Measurements from ENCODE around the gene OR2T11.

DNA sequence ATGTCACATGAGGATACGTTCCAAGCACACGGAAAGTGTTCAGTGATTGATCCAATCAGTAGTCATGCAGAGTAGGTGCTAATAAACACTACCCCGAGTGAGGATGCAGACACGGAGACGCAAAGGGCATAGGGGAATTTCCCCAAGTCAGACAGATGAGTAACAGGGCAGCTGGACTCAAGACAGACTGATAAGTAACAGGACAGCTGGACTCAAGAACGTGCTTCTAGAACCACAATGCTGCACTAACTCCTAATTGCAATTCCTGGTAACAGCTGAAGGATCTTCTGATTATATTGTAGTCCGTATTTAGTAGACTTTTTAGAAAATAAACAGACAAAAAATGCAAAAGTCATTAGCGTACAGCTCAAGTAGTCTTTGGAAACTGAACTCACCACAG is 35.5 kb downstream of the OR2T11 start:
- TF ChIP-seq POLR2A (IDR thresholded peaks at IDR 0.05; ENCODE audit: low read depth, low read length) (no peak), POLR2AphosphoS5 (IDR thresholded peaks at IDR 0.05; ENCODE audit: low read depth, low read length) (no peak), PAX5 (IDR thresholded peaks at IDR 0.05; ENCODE audit: insufficient read depth, low read length, severe bottlenecking) (no peak), SPI1 (IDR thresholded peaks at IDR 0.05; ENCODE audit: low read depth, low read length) (no peak), TAF1 (IDR thresholded peaks at IDR 0.05; ENCODE audit: low read depth, low read length) (no peak), POU2F2 (IDR thresholded peaks at IDR 0.05; ENCODE audit: low read depth, low read length) (no peak)
